B cell (primary cell): Measurements from ENCODE around the gene ADAMTSL2.

Experiments
- EZH2 ChIP-seq: IDR thresholded peaks from 2 replicates; pipeline ENCODE4 v1.6.1; 2012; ENCODE audit warnings: borderline replicate concordance, low read depth, mild to moderate bottlenecking, moderate library complexity, low read length; ENCODE audit not compliant: insufficient read depth, poor library complexity, severe bottlenecking
- TF ChIP-seq, protein P1 (sequence below): fragments of 200-600 bp; IDR thresholded peaks from one replicate; pipeline ENCODE4 v1.8.0; 2022; ENCODE audit warnings: antibody characterized with exemption, mild to moderate bottlenecking

DNA sequence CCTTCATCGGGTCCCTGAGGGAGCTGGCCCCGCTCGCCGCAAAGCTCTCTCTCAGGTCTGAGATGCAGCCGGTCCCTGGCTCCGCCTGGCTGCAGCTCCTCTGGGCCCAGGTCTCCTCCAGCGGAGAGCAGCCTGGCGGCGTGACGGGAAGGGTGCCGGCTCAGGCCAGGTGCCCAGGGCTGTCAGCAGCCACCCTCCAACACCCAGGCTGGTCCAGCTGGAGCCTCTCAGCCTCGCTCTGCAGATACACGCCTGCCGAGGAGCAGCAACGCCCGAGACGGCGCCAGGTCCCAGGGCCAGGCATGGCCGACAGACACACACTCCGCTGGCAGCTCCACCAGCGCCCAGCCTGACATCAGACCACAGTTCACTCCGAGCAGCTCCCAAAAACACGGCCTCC is 49.1 kb downstream of the ADAMTSL2 start:
- TF ChIP-seq, protein P1, sequence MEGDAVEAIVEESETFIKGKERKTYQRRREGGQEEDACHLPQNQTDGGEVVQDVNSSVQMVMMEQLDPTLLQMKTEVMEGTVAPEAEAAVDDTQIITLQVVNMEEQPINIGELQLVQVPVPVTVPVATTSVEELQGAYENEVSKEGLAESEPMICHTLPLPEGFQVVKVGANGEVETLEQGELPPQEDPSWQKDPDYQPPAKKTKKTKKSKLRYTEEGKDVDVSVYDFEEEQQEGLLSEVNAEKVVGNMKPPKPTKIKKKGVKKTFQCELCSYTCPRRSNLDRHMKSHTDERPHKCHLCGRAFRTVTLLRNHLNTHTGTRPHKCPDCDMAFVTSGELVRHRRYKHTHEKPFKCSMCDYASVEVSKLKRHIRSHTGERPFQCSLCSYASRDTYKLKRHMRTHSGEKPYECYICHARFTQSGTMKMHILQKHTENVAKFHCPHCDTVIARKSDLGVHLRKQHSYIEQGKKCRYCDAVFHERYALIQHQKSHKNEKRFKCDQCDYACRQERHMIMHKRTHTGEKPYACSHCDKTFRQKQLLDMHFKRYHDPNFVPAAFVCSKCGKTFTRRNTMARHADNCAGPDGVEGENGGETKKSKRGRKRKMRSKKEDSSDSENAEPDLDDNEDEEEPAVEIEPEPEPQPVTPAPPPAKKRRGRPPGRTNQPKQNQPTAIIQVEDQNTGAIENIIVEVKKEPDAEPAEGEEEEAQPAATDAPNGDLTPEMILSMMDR = no peak
- no peak for TF ChIP-seq EZH2
